H9 (cell line): ENCODE measurements around the gene COL8A1. TPM values are rescaled to one million over a fixed set of nuclear protein-coding genes. Genes with fewer than 3 reads are reported as not detected.

Source experiments
- DNase-seq: peaks from one replicate; pipeline ENCODE4 v3.0.0-alpha.2; 2017
- H2AFZ ChIP-seq: one replicate; pipeline ENCODE4 v1.6.1; 2013; ENCODE audit warnings: mild to moderate bottlenecking, low read length, control low read depth, moderate library complexity
- H2AK5ac ChIP-seq: 2 replicates; pipeline ENCODE4 v1.6.1; 2013; ENCODE audit warnings: low read length, control low read depth, mixed read lengths; ENCODE audit not compliant: insufficient read length
- H2BK120ac ChIP-seq: one replicate; pipeline ENCODE4 v1.6.1; 2013; ENCODE audit warnings: low read depth, mild to moderate bottlenecking, low read length, control low read depth, inconsistent platforms; ENCODE audit not compliant: poor library complexity, severe bottlenecking
- H2BK12ac ChIP-seq: 2 replicates; pipeline ENCODE4 v1.6.1; 2013; ENCODE audit warnings: low read length, control low read depth, mixed read lengths, low read depth; ENCODE audit not compliant: insufficient read length
- H2BK15ac ChIP-seq: 2 replicates; pipeline ENCODE4 v1.6.1; 2013; ENCODE audit warnings: low read depth, low read length, control low read depth
- H2BK20ac ChIP-seq: one replicate; pipeline ENCODE4 v1.6.1; 2013; ENCODE audit warnings: low read depth, mild to moderate bottlenecking, low read length, control low read depth, inconsistent platforms; ENCODE audit not compliant: poor library complexity, severe bottlenecking
- H2BK5ac ChIP-seq: 2 replicates; pipeline ENCODE4 v1.6.1; 2013; ENCODE audit warnings: low read length, control low read depth, mixed read lengths; ENCODE audit not compliant: insufficient read length
- H3K14ac ChIP-seq: 2 replicates; pipeline ENCODE4 v1.6.1; 2013; ENCODE audit warnings: low read length, control low read depth; ENCODE audit not compliant: insufficient read depth
- H3K18ac ChIP-seq: 2 replicates; pipeline ENCODE4 v1.6.1; 2013; ENCODE audit warnings: low read depth, mild to moderate bottlenecking, mixed read lengths, low read length, control low read depth; ENCODE audit not compliant: insufficient read length
- H3K23ac ChIP-seq: 2 replicates; pipeline ENCODE4 v1.6.1; 2013; ENCODE audit warnings: low read length, control low read depth, mixed read lengths, low read depth; ENCODE audit not compliant: insufficient read length
- H3K23me2 ChIP-seq: 2 replicates; pipeline ENCODE4 v1.6.1; 2013; ENCODE audit warnings: low read depth, mild to moderate bottlenecking, mixed read lengths, low read length, control low read depth; ENCODE audit not compliant: insufficient read length, poor library complexity, severe bottlenecking
- H3K27ac ChIP-seq: 2 replicates; pipeline ENCODE4 v1.5.1; 2013; ENCODE audit warnings: low read length, control low read depth, mixed read lengths, low read depth; ENCODE audit not compliant: insufficient read length
- H3K27me3 ChIP-seq: 2 replicates; pipeline ENCODE4 v1.6.1; 2013; ENCODE audit warnings: low read length, control low read depth, inconsistent platforms; ENCODE audit not compliant: insufficient read depth
- H3K4ac ChIP-seq: 2 replicates; pipeline ENCODE4 v1.6.1; 2013; ENCODE audit warnings: low read depth, mild to moderate bottlenecking, control low read depth, inconsistent platforms, low read length, moderate library complexity
- H3K4me1 ChIP-seq: 2 replicates; pipeline ENCODE4 v1.6.1; 2013; ENCODE audit warnings: low read length, control low read depth, inconsistent platforms; ENCODE audit not compliant: insufficient read depth
- H3K4me2 ChIP-seq: 2 replicates; pipeline ENCODE4 v1.6.1; 2013; ENCODE audit warnings: low read length, control low read depth, mixed read lengths; ENCODE audit not compliant: insufficient read length, insufficient read depth
- H3K56ac ChIP-seq: 2 replicates; pipeline ENCODE4 v1.6.1; 2013; ENCODE audit warnings: low read depth, mild to moderate bottlenecking, mixed read lengths, low read length, control low read depth; ENCODE audit not compliant: insufficient read length
- H3K79me1 ChIP-seq: 2 replicates; pipeline ENCODE4 v1.6.1; 2013; ENCODE audit warnings: low read depth, mild to moderate bottlenecking, moderate library complexity, low read length, control low read depth, inconsistent platforms; ENCODE audit not compliant: insufficient read depth, poor library complexity, severe bottlenecking
- H3K79me2 ChIP-seq: 2 replicates; pipeline ENCODE4 v1.6.1; 2013; ENCODE audit warnings: low read length, control low read depth, inconsistent platforms; ENCODE audit not compliant: insufficient read depth
- H3K9ac ChIP-seq: 2 replicates; pipeline ENCODE4 v1.6.1; 2013; ENCODE audit warnings: low read length, control low read depth, mixed read lengths; ENCODE audit not compliant: insufficient read length; ENCODE audit errors: extremely low read depth
- H3K9me3 ChIP-seq: one replicate; pipeline ENCODE4 v1.6.1; 2013; ENCODE audit warnings: low read depth, low read length, inconsistent platforms; ENCODE audit not compliant: control insufficient read depth
- H3T11ph ChIP-seq: one replicate; pipeline ENCODE4 v1.6.1; 2013; ENCODE audit warnings: mild to moderate bottlenecking, low read length, control low read depth, inconsistent platforms
- H4K20me1 ChIP-seq: one replicate; pipeline ENCODE4 v1.6.1; 2013; ENCODE audit not compliant: control insufficient read depth, insufficient read length, insufficient read depth
- H4K5ac ChIP-seq: 2 replicates; pipeline ENCODE4 v1.6.1; 2013; ENCODE audit warnings: low read depth, mild to moderate bottlenecking, mixed read lengths, low read length, control low read depth; ENCODE audit not compliant: insufficient read length
- H4K8ac ChIP-seq: replicated peaks from 2 replicates; pipeline ENCODE4 v1.6.1; 2013; ENCODE audit warnings: low read length, control low read depth, mixed read lengths, low read depth; ENCODE audit not compliant: insufficient read length
- H4K91ac ChIP-seq: 2 replicates; pipeline ENCODE4 v1.6.1; 2013; ENCODE audit warnings: low read depth, mild to moderate bottlenecking, moderate library complexity, mixed read lengths, low read length, control low read depth; ENCODE audit not compliant: insufficient read length
- H3K27ac Mint-ChIP-seq, 3 experiments: 2 replicates in 2 of 3; 3 replicates in 1 of 3; pipeline ENCODE4 v1.8.0; 2020 to 2021; ENCODE audit warnings: mixed read lengths in 3 of 3, mild to moderate bottlenecking in 1 of 3, moderate library complexity in 1 of 3
- H3K27me3 Mint-ChIP-seq: 2 replicates; pipeline ENCODE4 v1.8.0; 2021; ENCODE audit warnings: low read depth, mild to moderate bottlenecking, moderate library complexity, mixed read lengths
- H3K36me3 Mint-ChIP-seq, 3 experiments: 2 replicates in 2 of 3; 3 replicates in 1 of 3; pipeline ENCODE4 v1.8.0; 2020 to 2021; ENCODE audit warnings: low read depth in 3 of 3, mixed read lengths in 3 of 3; ENCODE audit not compliant: insufficient read depth in 1 of 3
- H3K4me1 Mint-ChIP-seq, 2 experiments: 2 replicates each; pipeline ENCODE4 v1.8.0; 2020; ENCODE audit warnings: mixed read lengths in 2 of 2
- H3K4me3 Mint-ChIP-seq, 2 experiments: 2 replicates in 1 of 2; 3 replicates in 1 of 2; pipeline ENCODE4 v1.8.0; 2020 to 2021; ENCODE audit warnings: mild to moderate bottlenecking in 2 of 2, mixed read lengths in 2 of 2, moderate library complexity in 1 of 2
- H3K9me3 Mint-ChIP-seq, 2 experiments: 2 replicates in 1 of 2; 3 replicates in 1 of 2; pipeline ENCODE4 v1.8.0; 2020; ENCODE audit warnings: mild to moderate bottlenecking in 2 of 2, mixed read lengths in 2 of 2, moderate library complexity in 1 of 2
- WGBS: extraction: QIAGEN DNeasy Blood & Tissue Kit; methylation state at CpG from one replicate; pipeline ENCODE4 v1.1.7; 2013; ENCODE audit warnings: missing lambda C conversion rate, low lambda C conversion rate, mixed read lengths; ENCODE audit not compliant: insufficient read length; ENCODE audit errors: extremely low coverage; 5-methylcytosine and 5-hydroxymethylcytosine counted together
- total RNA-seq: library from RNA; stranded (reverse); gene quantifications from 2 replicates; pipeline ENCODE4 v1.2.1, GENCODE V29; 2021
- TF ChIP-seq, protein P1 (sequence below): fragments of 200-600 bp; sonication (generic); conservative IDR thresholded peaks from 3 replicates; pipeline ENCODE4 v1.8.0; 2021; ENCODE audit warnings: antibody characterized with exemption, mild to moderate bottlenecking

Gene COL8A1
- total RNA-seq, 1 experiment from 2014 or later: 0.17 TPM

DNA sequence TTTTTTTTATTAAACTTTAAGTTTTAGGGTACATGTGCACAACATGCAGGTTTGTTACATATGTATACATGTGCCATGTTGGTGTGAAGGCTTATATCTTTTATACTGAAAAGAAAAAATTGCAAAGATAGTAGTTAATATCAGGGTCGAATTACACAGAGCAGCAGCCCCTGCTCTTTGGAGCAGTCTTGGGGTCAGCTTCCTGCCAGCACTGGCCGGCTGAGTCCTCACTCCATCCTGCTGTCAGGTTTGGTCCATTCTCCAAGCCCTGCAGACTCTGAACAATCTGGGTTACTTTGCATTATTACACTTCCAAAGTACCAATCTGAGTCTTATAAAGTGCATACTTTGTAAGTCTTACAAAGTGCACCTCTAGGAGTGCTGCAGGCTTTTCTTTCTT, 66.0 kb downstream of the COL8A1 start:
- Histone ChIP-seq H3K79me1 (no peaks in the 10 kb centered on the region), H2BK15ac (no peak overlapping the region), H3K23ac (no peak overlapping the region), H4K5ac (no peak overlapping the region), H3K4me1 (no peaks in the 10 kb centered on the region), H3K23me2 (no peaks in the 10 kb centered on the region), H3K79me2 (no peaks in the 10 kb centered on the region), H2AK5ac (no peak overlapping the region), H2BK120ac (no peak overlapping the region), H2BK5ac (no peak overlapping the region), H4K91ac (no peak overlapping the region), H2AFZ (no peak overlapping the region), H3K27ac (no peak overlapping the region), H3T11ph (no peak overlapping the region), H3K4me2 (no peak overlapping the region), H3K27me3 (no peaks in the 10 kb centered on the region), H3K18ac (no peak overlapping the region), H4K8ac (no peak overlapping the region), H3K9ac (no peak overlapping the region), H2BK12ac (no peak overlapping the region), H3K14ac (no peak overlapping the region), H3K56ac (no peak overlapping the region), H2BK20ac (no peak overlapping the region), H3K4ac (no peak overlapping the region), H4K20me1 (no peaks in the 10 kb centered on the region), H3K9me3 (no peaks in the 10 kb centered on the region)
- TF ChIP-seq, protein P1, sequence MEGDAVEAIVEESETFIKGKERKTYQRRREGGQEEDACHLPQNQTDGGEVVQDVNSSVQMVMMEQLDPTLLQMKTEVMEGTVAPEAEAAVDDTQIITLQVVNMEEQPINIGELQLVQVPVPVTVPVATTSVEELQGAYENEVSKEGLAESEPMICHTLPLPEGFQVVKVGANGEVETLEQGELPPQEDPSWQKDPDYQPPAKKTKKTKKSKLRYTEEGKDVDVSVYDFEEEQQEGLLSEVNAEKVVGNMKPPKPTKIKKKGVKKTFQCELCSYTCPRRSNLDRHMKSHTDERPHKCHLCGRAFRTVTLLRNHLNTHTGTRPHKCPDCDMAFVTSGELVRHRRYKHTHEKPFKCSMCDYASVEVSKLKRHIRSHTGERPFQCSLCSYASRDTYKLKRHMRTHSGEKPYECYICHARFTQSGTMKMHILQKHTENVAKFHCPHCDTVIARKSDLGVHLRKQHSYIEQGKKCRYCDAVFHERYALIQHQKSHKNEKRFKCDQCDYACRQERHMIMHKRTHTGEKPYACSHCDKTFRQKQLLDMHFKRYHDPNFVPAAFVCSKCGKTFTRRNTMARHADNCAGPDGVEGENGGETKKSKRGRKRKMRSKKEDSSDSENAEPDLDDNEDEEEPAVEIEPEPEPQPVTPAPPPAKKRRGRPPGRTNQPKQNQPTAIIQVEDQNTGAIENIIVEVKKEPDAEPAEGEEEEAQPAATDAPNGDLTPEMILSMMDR: no peak
- no peak for DNase-seq
- no peak overlapping the region for H3K4me3 Mint-ChIP-seq
- no peaks in the 10 kb centered on the region for H3K9me3 Mint-ChIP-seq
- H3K27me3 Mint-ChIP-seq: no peaks in the 10 kb centered on the region
- H3K36me3 Mint-ChIP-seq: no peaks in the 10 kb centered on the region
- H3K4me1 Mint-ChIP-seq: peaks cover 0 to 3% of the 10 kb centered on the region in 2 experiments; a peak in 1 of 4 replicates
- no peak overlapping the region for H3K27ac Mint-ChIP-seq
- no CpG with 5 or more reads among the region's 2 CpGs for WGBS
